Ishikawa (cell line): ENCODE results near the gene COL27A1.

Experiments
- CREB1 ChIP-seq: IDR thresholded peaks from 2 replicates; pipeline ENCODE4 v1.6.1; 2012; ENCODE audit warnings: low read depth
- RAD21 ChIP-seq: IDR thresholded peaks from 2 replicates; pipeline ENCODE4 v1.6.1; 2012; ENCODE audit warnings: low read depth
- TAF1 ChIP-seq: IDR thresholded peaks from 2 replicates; pipeline ENCODE4 v1.6.1; 2012; ENCODE audit warnings: low read depth, mild to moderate bottlenecking
- TCF12 ChIP-seq: IDR thresholded peaks from 2 replicates; pipeline ENCODE4 v1.6.1; 2012; ENCODE audit warnings: low read depth
- YY1 ChIP-seq: IDR thresholded peaks from 2 replicates; pipeline ENCODE4 v1.6.1; 2012; ENCODE audit warnings: low read depth
- ZBTB7A ChIP-seq: IDR thresholded peaks from 2 replicates; pipeline ENCODE4 v1.6.1; 2012; ENCODE audit warnings: low read depth
- TF ChIP-seq, protein P1 (sequence below): IDR thresholded peaks from 2 replicates; pipeline ENCODE4 v1.6.1; 2012; ENCODE audit warnings: low read depth, mild to moderate bottlenecking
- TF ChIP-seq, protein P2 (sequence below): IDR thresholded peaks from 2 replicates; pipeline ENCODE4 v1.6.1; 2012

DNA sequence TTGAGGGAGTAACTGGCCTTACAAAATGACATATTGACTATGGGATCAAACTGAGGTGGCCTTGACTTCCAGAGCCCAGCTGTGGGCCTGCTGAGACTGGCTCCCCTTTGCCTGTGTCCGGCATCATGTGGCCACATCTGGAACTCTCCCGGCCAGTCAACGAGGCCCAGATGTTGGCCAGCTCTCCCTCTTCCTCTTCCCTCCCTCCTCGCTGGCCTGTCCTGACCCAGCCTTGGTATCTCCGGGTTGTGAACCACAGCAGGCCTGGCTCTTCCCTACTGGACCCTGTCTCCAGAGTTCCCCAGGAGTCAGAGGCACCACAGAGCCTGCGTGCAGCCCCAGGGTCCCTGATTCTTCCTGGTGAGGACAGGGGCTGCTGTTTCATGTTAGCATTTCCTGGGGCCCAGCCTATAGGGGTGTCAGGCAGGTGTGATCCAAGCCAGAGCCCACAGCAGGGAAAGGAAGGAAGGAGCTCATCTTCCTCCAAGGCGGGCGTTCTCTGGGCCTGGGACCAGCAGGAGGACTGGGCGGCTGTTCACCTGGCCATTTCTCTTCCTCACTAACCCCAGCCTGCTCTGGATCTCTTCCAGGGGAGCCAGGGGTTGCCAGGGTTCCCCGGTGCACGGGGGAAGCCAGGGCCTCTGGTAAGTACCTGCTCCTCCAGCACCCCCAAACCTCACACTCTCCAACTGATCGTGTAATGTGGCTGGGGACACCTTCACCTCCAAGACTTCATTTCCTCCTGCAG is 81.2 kb downstream of the COL27A1 start:
- TF ChIP-seq, protein P1, sequence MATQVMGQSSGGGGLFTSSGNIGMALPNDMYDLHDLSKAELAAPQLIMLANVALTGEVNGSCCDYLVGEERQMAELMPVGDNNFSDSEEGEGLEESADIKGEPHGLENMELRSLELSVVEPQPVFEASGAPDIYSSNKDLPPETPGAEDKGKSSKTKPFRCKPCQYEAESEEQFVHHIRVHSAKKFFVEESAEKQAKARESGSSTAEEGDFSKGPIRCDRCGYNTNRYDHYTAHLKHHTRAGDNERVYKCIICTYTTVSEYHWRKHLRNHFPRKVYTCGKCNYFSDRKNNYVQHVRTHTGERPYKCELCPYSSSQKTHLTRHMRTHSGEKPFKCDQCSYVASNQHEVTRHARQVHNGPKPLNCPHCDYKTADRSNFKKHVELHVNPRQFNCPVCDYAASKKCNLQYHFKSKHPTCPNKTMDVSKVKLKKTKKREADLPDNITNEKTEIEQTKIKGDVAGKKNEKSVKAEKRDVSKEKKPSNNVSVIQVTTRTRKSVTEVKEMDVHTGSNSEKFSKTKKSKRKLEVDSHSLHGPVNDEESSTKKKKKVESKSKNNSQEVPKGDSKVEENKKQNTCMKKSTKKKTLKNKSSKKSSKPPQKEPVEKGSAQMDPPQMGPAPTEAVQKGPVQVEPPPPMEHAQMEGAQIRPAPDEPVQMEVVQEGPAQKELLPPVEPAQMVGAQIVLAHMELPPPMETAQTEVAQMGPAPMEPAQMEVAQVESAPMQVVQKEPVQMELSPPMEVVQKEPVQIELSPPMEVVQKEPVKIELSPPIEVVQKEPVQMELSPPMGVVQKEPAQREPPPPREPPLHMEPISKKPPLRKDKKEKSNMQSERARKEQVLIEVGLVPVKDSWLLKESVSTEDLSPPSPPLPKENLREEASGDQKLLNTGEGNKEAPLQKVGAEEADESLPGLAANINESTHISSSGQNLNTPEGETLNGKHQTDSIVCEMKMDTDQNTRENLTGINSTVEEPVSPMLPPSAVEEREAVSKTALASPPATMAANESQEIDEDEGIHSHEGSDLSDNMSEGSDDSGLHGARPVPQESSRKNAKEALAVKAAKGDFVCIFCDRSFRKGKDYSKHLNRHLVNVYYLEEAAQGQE = no peak
- TF ChIP-seq CREB1 = no peak
- TF ChIP-seq, protein P2, sequence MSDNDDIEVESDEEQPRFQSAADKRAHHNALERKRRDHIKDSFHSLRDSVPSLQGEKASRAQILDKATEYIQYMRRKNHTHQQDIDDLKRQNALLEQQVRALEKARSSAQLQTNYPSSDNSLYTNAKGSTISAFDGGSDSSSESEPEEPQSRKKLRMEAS = no peak
- no peak for TF ChIP-seq YY1
- no peak for TF ChIP-seq ZBTB7A
- TF ChIP-seq TAF1 = no peak
- no peak for TF ChIP-seq TCF12
- TF ChIP-seq RAD21 = no peak
